Measurements from ENCODE around the gene CBFA2T3.

The CBFA2T3 gene

DNA sequence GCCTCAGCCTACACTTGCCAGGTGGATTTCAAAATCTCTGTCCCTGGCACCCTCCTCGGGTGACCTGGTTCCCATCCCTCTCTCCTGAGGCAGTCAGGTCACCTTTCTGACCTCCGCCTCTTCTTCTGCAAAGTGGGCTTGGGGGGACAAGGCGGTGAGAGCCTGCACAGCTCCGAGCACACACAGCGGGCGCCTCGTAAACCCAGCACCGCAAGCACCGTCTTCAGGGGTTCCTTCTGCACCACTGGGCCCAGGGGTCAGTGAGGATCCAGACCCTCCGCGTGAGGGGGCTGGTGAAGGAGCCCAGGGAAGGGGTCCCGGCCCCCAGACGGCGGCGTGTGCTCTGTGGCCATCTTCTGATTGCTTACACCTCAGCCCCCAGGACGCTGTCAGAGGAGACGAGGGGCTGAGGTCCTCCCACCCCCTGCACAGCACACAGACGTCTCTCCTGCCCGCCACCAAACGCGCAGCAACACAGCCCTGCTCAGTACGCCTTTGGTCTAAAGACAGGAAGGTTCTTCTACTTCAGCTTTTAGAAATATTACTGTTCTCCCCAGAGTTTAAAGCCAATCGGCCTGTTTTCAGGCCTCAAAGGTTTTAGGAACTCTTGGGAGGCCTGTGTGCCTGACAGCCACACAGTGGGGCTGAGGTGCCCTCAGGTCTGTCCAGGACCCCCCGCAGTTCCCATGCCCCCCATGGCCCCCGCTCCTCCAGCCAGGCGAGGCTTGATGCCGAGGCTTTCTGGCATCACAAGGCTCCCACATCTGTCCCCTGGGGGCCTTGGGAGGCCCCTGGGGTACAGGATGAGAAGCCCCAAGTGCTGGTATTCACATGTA, 2.7 kb downstream of the CBFA2T3 start:
- DNase-seq = no peak

- no peak for DNase-seq
Measured at GRCh38 chr16:88973415-88974050, 3.5 kb downstream of the CBFA2T3 start.

DNA sequence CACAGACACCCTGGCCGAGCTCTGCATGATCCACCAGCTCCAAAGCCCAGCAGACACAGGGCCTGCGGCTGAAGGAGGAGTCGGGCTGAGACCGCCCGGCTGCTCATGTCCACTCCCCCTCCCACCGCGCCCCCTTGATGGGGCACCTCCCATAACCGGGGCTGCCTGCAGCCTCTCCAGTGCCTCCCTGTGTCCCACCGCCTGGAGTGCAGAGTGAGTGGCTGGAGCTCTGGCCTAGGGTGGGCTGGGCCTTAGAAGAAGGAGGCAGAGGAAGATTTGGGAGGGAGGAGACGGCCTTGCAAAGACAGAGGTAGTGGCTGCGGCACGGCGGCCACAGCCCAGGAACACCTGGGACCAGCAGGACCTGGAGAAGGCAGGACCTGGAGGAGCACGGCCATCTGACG, 4.0 kb downstream of the CBFA2T3 start:
- no peak for DNase-seq

GRCh38 chr16:88972349-88972748, 4.7 kb downstream of the CBFA2T3 start:
- DNase-seq = no peak

- DNase-seq = no peak
Measured at GRCh38 chr16:88971371-88972097, 5.5 kb downstream of the CBFA2T3 start.

DNA sequence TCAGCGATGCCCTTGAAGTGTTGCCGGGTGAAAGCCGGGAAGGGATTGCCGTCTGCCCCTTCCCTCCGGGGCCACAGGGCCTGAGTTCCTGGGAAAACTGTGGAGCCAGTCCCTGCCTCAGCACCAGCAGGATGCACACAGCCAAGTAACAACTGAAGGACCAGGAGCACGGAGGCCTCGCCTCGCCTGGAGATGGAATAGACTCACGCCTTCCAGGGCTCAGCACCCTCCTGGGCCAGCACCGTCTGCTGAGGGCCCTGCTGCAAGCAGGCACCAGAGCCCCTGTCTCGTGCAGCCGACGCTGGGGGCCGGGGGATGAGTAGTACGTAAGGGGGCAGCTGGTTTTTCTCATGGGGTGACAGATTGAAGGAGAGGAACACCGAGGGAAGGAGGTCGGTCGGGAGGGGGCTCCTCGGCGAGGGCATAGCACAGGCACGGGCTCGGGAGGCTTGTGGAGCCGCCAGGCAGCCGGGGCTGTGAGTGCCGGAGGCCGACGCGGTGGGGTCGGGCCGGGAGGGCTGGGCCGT, 6.4 kb downstream of the CBFA2T3 start:
- DNase-seq = no peak

DNA sequence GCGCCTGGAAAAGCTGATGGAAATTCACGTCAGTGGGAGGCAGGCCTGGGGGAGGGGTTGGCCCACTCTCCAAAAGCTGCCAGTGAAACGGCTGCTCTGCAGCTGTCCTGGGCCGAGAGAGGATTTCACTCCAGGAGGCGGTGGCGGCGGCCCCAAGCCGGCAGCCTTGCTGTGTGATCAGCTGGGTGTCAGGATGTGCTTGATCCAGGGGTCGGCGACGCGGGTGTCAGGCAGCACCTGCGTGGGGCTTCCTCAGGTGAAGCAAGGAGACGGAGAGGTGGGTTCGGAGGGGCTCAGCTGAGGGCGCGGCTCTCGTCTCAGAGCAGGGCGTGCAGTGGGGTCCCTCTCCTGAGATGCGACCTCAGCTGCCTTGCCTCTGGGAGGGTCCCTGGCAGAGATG, 7.0 kb downstream of the CBFA2T3 start:
- DNase-seq = no peak

- no peak for DNase-seq
Measured at GRCh38 chr16:88969361-88969831, 7.6 kb downstream of the CBFA2T3 start.

- no peak for DNase-seq
Measured at GRCh38 chr16:88968589-88969280, 8.3 kb downstream of the CBFA2T3 start.

DNA sequence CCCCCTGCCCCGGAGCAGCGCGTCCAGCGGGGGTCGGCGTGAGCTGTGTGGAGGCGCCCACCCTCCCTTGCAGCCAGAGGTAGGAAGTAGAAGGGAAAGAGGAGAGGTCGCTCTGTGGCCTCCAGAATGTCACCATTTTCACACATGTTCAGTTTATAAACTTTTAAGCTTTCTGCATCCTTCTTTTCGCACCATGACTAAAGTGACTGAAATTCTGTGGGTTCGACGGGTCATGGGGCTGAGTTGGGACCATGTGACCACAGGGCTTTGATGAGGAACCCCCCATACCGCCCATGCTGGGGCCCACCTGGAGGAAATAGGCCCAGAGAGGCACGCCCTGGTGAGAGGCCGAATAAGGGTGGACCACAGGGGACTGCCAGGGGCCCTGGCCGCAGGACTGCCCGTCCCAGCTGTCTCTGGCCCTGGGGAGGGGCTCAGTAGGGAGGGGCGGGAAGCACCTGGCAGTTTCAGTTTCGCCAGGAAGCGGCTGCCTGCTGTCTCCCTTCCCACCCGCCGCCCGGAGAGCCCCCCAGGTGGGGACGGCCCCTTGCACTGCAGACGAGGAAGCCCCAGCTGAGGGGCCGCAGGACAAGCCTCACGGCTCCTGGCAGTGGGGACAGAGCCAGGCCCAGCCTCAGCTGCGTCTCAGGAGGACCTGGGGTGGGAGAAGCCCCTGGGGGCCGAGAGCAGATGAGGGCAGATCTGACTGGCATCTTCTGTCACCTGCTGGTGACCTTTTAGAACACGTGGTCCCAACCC, 9.0 kb downstream of the CBFA2T3 start:
- no peak for DNase-seq

- no peak for DNase-seq
Measured at GRCh38 chr16:88966986-88967829, 9.8 kb downstream of the CBFA2T3 start.

GRCh38 chr16:88965826-88966480, 11.1 kb downstream of the CBFA2T3 start:
- no peak for DNase-seq

GRCh38 chr16:88965411-88965810, 11.6 kb downstream of the CBFA2T3 start:
- DNase-seq = no peak

DNA sequence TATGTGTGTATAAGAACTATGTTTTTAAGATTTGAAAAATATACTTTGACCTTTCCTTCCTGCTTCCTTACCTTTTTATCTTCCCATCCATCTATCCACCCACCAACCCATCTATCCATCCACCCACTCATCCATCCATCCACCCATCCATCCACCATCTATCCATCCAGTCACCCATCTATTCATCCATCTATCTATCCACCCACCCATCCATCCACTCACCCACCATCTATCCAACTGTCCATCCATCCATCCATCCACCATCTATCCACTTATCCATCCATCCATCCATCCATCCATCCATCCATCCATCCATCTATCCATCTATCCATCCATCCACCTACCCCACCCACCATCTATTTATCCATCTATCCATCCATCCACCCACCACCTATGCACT, 12.4 kb downstream of the CBFA2T3 start:
- DNase-seq = no peak

- DNase-seq = no peak
Measured at GRCh38 chr16:88963583-88963982, 13.4 kb downstream of the CBFA2T3 start.

- no peak for DNase-seq
Measured at GRCh38 chr16:88962478-88963152, 14.4 kb downstream of the CBFA2T3 start.

DNA sequence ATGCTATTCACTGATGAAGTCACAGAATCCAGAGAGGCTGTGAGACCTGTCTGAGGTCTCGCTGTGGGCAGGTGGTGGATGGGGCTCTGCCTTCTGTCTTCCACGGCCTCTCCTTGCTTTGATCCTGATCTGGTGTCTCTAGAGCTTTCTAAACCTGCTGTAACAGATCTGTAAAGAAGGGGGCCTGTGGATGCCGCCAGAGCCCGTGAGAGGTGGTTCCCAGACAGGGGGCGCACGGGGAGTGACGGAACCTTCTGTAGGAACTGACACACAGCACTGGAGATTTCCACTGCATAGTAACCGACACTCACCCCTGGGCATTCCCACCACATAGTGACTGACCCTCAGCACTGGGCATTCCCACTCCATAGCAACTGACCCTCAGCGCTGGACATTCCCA, 16.0 kb downstream of the CBFA2T3 start:
- no peak for DNase-seq

- no peak for DNase-seq
Measured at GRCh38 chr16:88960516-88960915, 16.5 kb downstream of the CBFA2T3 start.

DNA sequence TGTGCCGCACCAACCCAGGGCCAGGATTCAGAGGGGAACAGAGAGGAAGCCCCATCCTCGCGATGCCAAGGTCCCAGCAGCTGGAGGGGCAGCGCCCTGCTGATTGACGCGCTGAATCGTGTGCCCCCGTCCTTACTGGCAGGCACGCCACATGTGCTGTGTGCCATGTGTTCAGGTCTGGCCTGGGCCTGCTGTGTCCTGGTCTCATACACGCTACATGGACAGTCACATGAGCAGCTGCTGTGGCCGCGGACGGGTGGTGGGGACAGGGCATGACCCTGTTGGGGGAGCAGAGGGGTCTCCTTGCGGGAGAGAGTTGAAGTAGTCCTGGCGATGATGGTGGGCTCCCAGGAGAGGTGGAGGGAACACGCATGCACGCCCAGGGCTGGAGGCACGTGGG, 18.0 kb downstream of the CBFA2T3 start:
- DNase-seq = no peak

Data from stimulated activated CD4-positive, alpha-beta T cell treated with anti-CD3 and anti-CD28 coated beads, Interleukin-15, amount 100 ng/mL, for 24 hours (primary cell).